ENCODE measurements around the gene PCNX1.

Gene PCNX1

DNA sequence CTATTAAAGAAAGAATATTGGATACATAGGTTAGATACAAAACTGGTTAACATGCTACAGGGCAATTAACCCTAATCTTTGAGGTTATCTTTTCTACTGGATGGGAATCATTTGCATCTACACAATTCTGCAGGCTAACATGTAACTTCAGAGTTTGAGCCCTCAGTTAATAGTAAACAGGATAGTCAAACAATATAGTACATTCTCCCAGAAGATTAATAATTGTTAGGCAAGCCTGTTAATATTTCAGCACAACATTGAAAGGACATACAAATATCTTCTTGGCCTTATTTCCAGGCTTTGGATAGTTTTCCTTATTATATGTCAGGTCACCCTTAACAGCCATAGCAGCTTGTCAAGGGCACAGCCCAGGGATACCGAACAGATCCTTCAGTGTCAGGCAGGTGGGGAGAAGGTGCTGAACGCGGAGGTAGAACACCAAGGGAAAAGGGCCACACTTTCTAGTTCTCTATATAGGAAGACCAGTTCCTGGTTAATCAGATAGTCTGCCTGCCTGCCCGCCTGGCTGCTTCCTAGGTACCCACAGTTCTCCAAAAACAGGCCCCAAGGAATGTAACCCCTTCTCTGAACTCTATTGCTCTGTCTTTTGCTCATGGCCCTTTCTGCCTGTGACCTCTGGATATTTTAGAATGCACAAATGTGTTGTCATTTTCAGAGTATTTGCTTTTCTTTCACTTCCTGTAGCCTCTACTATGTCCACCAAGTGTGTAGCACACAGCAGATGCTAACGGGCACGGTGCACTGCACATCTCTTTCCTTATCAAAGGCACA, 256.0 kb downstream of the PCNX1 start:
- TF ChIP-seq, protein P1, sequence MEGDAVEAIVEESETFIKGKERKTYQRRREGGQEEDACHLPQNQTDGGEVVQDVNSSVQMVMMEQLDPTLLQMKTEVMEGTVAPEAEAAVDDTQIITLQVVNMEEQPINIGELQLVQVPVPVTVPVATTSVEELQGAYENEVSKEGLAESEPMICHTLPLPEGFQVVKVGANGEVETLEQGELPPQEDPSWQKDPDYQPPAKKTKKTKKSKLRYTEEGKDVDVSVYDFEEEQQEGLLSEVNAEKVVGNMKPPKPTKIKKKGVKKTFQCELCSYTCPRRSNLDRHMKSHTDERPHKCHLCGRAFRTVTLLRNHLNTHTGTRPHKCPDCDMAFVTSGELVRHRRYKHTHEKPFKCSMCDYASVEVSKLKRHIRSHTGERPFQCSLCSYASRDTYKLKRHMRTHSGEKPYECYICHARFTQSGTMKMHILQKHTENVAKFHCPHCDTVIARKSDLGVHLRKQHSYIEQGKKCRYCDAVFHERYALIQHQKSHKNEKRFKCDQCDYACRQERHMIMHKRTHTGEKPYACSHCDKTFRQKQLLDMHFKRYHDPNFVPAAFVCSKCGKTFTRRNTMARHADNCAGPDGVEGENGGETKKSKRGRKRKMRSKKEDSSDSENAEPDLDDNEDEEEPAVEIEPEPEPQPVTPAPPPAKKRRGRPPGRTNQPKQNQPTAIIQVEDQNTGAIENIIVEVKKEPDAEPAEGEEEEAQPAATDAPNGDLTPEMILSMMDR (IDR thresholded peaks at IDR 0.05; ENCODE audit: low read depth, low read length, missing control alignments): no peak
- no peak for DNase-seq (ENCODE audit: extremely low read depth, low read depth)
- H3K4me3 ChIP-seq (replicated peaks; ENCODE audit: low read depth, low read length): no peak overlapping the region

DNA sequence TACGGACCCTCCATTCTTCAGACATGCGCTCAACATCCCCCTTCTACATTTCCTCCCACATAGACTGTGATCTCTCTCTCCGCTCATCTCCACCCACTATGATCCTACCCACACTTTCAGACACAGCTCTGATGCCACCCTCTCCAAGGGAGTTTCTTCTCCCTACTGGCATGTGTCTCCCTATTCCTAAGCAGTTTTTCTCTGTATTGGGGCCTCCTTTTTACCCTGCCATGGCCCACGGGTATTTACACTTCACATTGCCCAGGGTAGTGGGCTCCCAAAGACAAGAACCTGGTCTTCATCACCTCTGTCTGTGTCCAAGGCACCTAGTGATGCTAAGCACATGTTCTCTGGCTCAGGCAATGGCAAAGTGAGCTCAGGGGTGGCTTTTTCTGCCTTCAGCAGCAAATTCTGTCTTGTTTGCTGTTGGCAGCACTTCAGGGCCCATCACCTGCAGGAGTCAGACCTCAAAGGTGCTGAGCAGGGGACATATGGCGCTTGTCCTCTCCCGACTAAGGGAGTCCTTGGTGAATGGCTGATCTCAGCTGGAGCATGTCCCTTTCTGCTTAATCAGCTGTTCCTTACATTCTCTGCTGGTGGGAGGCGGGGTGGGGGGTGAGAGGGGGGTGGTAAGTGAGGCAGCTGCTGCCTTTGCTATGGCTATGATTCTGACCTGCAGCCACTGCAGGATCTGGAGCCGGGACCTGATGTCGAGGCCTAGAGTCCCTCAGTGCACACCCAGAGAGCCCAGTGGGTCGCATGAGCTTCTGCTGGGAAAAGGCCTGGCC, 256.8 kb downstream of the PCNX1 start:
- no peak for DNase-seq (ENCODE audit: extremely low read depth, low read depth)
- TF ChIP-seq, protein P1 (IDR thresholded peaks at IDR 0.05; ENCODE audit: low read depth, low read length, missing control alignments): no peak
- H3K4me3 ChIP-seq (replicated peaks; ENCODE audit: low read depth, low read length): no peak overlapping the region

Measured in HFF-Myc (cell line).